HG03469 (cell line): Measurements from ENCODE around the gene ZDHHC11B.
A peak's percentile ranks its signal among the peaks of the same experiment; 100 is the strongest.
"Not testable (repeated sequence)": the region's sequence is repeated elsewhere in the genome, so short reads cannot be mapped to it uniquely, and the experiment has no call there.

Experiments used
- ATAC-seq: cut with Tn5 transposase; IDR thresholded peaks from one replicate; pipeline ENCODE4 v1.9.1; 2021; ENCODE audit warnings: mild to moderate bottlenecking, moderate library complexity, moderate number of reproducible peaks; ENCODE audit not compliant: unreplicated experiment

Gene ZDHHC11B

DNA sequence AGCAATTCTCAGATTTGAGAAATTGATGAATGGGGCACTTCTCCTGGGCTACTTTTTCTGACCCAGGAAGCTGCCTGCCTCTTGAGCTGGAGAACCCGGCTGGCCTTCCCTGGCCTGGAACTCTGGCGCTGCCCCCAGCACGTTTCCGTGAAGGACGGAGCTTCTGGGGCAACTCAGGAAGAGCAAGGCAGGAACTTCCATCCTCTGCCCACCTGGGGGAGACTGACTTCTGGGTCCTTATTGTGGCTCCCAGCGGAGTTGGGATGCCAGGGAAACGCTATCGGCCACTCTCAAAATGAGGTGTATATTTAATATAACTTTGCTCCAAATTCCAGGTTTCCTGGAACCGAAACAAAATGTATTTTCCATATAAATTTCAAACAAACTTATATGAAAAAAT, 57.4 kb downstream of the ZDHHC11B start:
- ATAC-seq, result not testable (repeated sequence)

- not testable (repeated sequence) for ATAC-seq
These were observed 60.7 kb downstream of the ZDHHC11B start for GRCh38 chr5:723865-724264.

- not testable (repeated sequence) for ATAC-seq
These were observed 61.2 kb downstream of the ZDHHC11B start for GRCh38 chr5:723309-723708.

- not testable (repeated sequence) for ATAC-seq
These were observed 65.2 kb downstream of the ZDHHC11B start for GRCh38 chr5:719379-719778.

DNA sequence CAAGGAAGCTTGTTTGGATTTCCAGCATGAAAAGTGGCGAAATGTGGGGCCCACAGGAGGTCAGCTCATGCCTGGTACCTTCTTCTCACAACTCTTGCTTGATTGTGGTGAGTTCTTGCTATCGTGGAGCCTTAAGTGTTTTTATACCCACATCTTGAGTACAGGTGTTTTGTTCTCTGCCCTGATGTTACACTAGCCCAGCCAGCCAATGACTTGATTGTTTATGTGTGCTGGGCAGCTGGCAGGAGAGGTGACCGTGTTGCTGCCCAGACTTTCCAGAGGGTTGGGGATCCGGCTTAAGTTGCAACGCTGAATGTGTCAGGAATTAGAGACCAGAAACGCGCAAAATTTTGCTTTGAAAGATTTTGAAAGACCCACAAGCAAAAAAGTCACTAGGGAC, 67.4 kb downstream of the ZDHHC11B start:
- no peak for ATAC-seq

- not testable (repeated sequence) for ATAC-seq
These were observed 67.8 kb downstream of the ZDHHC11B start for GRCh38 chr5:716740-717139.

DNA sequence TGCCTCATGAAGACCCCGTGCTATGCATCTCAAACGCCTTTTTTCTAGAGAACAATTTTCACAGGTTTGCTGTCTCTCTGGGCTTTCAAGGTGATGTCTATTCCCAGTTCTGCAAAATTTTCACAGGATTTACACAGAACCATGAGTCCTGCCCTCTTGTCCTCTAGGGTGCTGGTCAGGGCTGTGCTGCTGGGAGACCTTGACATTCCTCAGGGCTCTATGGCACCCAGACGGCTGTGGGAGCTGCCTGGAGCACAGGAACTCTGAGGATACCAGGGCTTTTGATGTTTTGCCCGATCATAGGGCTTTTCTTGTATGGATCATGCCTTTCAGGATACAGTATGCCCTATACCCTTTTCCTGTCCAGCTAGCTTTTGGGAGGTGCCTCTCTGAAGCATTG, 68.9 kb downstream of the ZDHHC11B start:
- not testable (repeated sequence) for ATAC-seq

- ATAC-seq, result not testable (repeated sequence)
These were observed 70.1 kb downstream of the ZDHHC11B start for GRCh38 chr5:714215-715118.

- ATAC-seq, result not testable (repeated sequence)
These were observed 70.8 kb downstream of the ZDHHC11B start for GRCh38 chr5:713686-714085.

DNA sequence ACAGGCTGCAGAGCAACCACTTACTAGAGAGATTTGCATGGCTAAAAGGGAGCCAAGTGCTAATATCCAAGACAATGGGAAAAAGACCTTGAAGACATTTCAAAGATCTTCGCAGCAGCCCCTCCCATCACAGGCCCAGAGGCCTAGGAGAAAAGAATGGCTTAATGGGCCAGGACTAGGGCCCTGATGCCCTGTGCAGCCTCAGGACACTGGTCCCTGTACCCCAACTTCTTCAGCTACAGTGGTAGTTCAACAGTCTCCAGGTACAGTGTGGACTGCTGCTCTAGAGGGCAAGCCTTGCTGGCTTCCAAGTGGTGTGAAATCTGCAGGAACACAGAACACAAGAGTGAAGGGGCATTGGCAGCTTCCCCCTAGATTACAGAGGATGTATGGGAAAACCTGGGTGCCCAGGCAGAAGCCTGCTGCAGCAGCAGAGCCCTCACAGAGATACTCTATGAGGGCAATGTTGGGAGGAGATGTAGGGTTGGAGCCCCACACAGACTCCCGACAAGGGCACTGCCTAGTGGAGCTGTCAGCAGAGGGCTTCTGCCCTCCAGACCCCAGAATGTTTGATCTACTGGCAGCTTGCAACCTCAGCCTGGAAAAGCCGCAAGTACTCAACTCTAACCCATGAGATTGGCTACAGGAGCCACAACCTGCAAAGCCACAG, 75.5 kb downstream of the ZDHHC11B start:
- ATAC-seq, result not testable (repeated sequence)

DNA sequence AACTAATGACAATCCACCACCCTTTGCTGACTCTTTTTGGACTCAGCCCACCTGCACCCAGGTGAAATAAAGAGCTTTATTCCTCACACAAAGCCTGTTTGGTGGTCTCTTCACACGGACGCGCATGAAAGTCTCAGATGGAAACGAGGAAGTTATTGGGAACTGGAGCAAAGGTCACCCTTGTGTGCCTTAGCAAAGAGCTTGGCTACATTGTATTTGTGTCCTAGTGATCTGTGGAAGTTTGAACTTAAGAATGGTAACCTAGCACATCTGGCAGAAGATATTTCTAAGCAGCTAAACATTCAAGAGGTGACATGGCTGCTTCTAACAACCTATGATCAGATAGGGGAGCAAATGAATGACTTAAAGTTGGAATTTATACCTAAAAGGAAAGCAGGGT, 76.2 kb downstream of the ZDHHC11B start:
- not testable (repeated sequence) for ATAC-seq

DNA sequence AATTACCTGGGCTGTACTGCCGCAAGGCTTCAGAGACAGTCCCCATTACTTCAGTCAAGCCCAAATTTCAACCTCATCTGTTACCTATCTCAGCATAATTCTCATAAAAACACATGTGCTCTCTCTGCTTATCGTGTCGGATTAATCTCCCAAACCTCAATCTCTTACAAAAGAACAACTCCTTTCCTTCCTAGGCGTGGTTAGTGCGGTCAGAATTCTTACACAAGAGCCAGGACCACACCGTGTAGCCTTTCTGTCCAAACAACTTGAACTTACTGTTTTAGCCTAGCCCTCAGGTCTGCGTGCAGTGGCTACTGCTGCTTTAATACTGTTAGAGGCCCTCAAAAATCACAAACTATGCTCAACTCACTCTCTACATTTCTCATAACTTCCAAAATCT, 78.4 kb downstream of the ZDHHC11B start:
- not testable (repeated sequence) for ATAC-seq

DNA sequence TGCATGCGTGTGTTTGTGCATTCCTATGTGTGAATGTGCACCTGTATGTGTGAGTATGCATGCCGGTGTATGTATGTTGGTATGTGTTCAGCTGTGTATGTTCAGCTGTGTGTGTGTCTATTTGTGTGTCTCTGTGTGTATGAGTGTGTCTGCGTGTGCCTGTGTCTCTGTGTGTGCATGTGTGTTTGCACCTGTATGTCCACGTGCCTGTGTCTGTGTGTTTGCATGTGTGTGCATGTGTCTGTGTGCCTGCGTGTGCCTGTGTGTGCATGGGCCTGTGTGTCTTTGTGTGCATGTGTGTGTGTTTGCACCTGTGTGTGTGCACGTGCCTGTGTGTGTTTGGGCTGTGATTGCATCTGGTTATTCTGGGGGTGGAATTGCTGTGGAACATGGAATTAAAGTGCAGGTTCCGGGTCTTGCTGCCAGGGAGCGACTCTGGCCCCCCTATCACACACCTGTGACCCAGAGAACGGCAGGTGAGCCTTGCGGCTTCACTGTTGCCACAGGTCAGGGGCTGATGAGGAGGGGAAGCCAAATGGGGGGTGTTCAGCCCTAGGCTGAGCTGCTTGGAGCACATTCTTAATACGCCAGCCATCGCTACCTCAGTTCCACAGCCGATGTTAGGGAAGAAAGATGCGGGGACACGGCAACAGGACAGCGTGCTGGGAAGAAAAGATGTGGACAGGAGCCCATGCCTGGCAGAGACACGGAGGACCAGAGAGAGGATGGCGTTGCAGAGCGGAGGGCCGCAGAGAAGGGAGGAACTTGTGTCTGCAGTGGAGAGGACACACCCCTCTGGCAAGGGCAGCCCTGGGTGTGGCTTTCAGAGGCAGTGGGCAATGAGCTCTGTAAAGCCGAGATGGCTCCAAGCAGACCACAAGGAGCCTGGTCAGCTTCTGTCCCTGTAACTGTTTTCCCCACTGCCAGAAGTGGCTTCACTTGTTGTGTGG, 87.5 kb downstream of the ZDHHC11B start:
- ATAC-seq, result not testable (repeated sequence)

DNA sequence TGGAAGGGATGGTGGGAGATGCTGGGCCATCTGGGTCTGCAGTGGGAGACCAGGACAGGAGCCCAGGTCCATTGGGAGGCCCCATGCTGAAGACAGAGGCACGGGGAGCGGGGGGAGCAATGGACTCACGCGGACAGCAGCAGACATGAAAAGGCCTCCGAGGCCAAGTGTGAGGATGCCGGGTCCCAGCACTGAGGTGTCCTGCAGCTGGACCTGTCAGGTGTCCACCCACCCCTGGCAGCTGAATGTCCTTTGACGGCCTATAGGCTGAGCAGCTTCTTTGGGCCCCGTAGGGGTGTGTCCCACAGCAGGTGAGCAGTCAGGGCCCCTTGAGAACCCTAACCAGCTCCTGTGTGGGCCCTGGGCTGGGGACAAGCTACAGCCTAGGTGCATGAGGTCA, 88.3 kb downstream of the ZDHHC11B start:
- ATAC-seq, result not testable (repeated sequence)

DNA sequence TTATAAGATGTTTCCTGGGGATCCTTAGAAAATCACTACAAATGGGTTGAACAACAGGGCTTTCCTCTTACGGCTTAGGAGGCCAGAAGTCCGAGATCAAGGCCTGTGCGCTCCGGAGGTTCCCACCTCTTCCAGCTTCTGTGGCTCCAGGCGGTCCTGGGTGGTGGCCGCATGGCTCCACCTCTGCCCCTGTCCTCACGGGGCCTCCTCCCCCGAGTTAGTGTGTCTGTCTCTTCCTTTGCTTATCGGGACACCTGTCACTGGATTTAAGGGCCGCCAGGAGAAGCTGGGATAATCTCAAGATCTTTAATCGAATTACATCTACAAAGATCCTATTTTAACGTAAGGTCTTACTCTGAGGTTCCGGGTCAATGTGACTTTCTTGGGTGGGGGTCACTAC, 89.1 kb downstream of the ZDHHC11B start:
- ATAC-seq, result not testable (repeated sequence)

DNA sequence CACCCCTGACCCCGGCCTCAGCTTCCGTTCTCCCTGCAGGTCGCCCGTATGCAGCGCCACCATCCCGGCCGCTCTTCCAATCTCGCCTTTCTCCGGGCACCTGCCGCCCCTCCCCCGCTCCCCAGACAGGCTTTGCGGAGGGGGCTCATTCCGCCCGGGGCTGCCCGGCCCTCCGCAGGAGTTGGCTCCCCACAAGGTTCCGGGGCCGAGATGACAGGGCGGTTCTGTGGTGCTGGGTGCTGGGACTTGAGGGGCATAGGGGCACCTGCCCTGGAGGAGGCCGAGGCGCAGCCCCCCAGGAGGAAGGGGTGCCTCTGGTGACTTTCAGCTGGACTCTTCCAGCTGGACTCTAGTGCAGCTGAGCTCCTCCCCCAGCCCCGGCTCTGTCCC, 90.5 kb downstream of the ZDHHC11B start:
- ATAC-seq, result not testable (repeated sequence)

DNA sequence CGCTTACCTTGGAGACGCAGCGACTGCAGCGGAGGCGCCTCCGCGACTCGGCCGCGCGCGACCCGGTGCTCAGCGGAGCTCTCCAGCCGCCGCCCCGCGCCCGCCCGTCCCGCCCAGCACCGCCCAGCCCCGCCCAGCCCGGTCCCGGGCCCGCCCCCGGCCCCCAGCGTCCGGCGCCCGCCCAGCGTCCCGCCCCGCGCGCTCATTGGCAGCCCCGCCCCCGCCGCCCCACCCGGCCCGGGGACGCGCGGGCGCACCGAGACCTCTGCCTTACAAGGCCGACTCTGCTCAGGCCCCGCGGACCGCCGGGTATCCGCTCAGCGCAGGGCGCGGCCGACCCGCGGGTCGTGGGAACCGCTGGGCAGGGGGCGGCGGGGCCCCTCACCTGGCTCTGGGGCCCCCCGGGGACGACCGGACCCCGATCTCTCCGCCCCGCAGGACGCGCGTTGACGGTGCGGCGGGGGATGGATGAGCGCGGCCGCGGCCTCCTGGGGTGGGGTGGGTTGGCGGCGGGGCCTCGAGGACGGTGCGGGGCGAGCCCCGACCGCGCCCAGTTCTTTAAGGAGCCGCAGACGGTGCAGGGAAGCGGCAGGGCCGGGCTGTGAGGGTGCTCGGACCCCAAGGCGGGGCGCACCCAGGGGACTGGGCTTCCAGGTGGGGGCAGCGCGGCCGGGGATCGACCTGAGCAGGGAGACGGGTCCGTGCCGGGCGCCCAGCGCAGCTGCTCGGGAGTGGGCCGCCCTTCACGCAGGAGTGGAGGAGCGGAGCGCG, 91.1 kb downstream of the ZDHHC11B start, which contains the start of gene TPPP:
Gene TPPP, minus strand, starts transcription at position 82 of the 771 bp plus-strand sequence. CDS start 15,292 bp downstream, outside the sequence.
- peak; percentile 37 for ATAC-seq

GRCh38 chr5:692529-693041, 91.9 kb downstream of the ZDHHC11B start:
- not testable (repeated sequence) for ATAC-seq

- no peak for ATAC-seq
These were observed 92.6 kb downstream of the ZDHHC11B start for GRCh38 chr5:691817-692528.
